ENCODE results near the gene OXGR1.

Gene OXGR1

DNA sequence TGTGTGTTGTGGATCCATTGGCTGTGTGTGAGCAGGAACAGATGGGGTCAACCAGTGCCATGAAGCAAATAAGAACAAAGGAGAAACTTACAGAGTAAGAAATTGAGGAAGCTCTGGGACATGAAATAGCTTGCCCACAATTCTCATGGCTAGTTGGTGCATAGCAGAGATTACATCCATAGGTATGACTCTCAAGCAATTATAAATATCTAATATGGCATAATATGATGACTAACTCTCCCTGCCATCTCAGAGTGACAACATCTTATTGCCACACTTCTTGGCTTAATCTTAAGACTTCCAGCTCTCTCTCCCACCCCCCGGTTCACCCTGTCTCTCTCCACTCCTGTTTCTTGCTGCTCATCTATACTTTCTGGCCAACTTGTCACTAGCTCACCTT lies 53.3 kb downstream of the OXGR1 start:
- Histone ChIP-seq H3K4me1 (ENCODE audit: insufficient read depth, poor library complexity, severe bottlenecking) (no peaks in the 10 kb centered on the region), H3K9me3 (ENCODE audit: severe bottlenecking) (no peaks in the 10 kb centered on the region), H3K27ac (ENCODE audit: poor library complexity, severe bottlenecking) (no peak overlapping the region), H3K4me3 (ENCODE audit: severe bottlenecking) (no peak overlapping the region), H3K27me3 (ENCODE audit: insufficient read depth, poor library complexity, severe bottlenecking) (no peaks in the 10 kb centered on the region), H3K36me3 (ENCODE audit: low read depth) (no peaks in the 10 kb centered on the region)
- TF ChIP-seq, protein P1, sequence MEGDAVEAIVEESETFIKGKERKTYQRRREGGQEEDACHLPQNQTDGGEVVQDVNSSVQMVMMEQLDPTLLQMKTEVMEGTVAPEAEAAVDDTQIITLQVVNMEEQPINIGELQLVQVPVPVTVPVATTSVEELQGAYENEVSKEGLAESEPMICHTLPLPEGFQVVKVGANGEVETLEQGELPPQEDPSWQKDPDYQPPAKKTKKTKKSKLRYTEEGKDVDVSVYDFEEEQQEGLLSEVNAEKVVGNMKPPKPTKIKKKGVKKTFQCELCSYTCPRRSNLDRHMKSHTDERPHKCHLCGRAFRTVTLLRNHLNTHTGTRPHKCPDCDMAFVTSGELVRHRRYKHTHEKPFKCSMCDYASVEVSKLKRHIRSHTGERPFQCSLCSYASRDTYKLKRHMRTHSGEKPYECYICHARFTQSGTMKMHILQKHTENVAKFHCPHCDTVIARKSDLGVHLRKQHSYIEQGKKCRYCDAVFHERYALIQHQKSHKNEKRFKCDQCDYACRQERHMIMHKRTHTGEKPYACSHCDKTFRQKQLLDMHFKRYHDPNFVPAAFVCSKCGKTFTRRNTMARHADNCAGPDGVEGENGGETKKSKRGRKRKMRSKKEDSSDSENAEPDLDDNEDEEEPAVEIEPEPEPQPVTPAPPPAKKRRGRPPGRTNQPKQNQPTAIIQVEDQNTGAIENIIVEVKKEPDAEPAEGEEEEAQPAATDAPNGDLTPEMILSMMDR (IDR thresholded peaks at IDR 0.05; ENCODE audit: poor library complexity, severe bottlenecking), result no peak
- DNase-seq (ENCODE audit: low spot score), result no peak
- peak; percentile 51; the same call in 2 of the 3 replicates for ATAC-seq (ENCODE audit: low read depth)

DNA sequence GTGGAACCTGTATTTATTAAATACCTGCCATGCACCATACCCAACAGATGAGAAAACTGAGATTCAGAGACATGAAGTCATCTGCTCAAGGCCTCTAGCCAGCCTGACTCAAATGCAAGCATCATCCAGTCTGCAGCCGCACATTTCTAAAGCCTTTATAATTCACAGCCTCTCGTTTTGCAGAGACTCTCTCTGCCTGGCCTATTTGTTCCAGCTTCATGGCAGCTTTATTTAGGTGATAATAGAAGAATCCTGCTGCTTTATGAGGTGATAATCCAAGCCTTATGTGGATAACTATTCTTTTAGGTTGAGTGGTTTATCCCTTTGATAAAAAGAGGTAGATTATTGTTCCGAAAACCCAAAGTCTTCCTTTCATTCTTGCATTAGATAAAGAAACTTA lies 58.4 kb downstream of the OXGR1 start:
- ATAC-seq (ENCODE audit: low read depth) (no peak), DNase-seq (ENCODE audit: low spot score) (no peak)
- peaks cover 7% of the 10 kb centered on the region for H3K27me3 ChIP-seq (ENCODE audit: insufficient read depth, poor library complexity, severe bottlenecking)
- H3K4me3 ChIP-seq (ENCODE audit: severe bottlenecking), result no peak overlapping the region
- no peaks in the 10 kb centered on the region for H3K4me1 ChIP-seq (ENCODE audit: insufficient read depth, poor library complexity, severe bottlenecking)
- no peaks in the 10 kb centered on the region for H3K36me3 ChIP-seq (ENCODE audit: low read depth)
- no peak overlapping the region for H3K27ac ChIP-seq (ENCODE audit: poor library complexity, severe bottlenecking)
- TF ChIP-seq, protein P1 (IDR thresholded peaks at IDR 0.05; ENCODE audit: poor library complexity, severe bottlenecking), result no peak
- no peaks in the 10 kb centered on the region for H3K9me3 ChIP-seq (ENCODE audit: severe bottlenecking)

Data from RWPE2 (cell line).